ENCODE data around the gene C4orf51.
A peak's percentile ranks its signal among the peaks of the same experiment; 100 is the strongest.

The C4orf51 gene

DNA sequence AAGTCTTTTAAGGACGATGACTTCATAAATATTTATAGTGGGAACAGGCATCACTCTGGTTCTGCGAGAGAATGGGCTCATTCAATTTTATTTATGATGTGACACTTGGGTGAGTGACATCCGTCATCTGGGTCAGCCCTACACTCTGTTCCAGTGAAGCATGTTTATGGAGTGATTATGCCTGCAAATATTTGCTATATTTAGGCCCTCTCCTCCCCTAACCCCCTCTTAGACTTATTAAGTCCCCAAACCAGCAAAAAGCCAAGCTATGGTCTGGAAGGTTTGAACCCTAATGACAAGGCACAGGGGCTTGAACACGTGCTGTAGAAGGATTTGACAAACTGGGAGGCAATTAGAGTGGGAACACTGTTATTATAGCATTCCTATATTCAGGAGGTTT is 55.9 kb downstream of the C4orf51 start:
- H3K9ac ChIP-seq: no peak overlapping the region
- H3K4me1 ChIP-seq: peaks cover 14% of the 10 kb centered on the region
- H3K4me2 ChIP-seq (ENCODE audit: low read length): peak overlapping the region; percentile 33
- peak overlapping the region; percentile 64 for H3K27ac ChIP-seq
- H3K4me3 ChIP-seq (ENCODE audit: low read depth, low read length): no peak overlapping the region
- no peaks in the 10 kb centered on the region for H3K27me3 ChIP-seq (ENCODE audit: control insufficient read depth, insufficient read depth, low read length)
- H3K9me3 ChIP-seq (ENCODE audit: control insufficient read depth, low read length): no peaks in the 10 kb centered on the region
- H2AFZ ChIP-seq: peak overlapping the region; percentile 62
- TF ChIP-seq, protein P1, sequence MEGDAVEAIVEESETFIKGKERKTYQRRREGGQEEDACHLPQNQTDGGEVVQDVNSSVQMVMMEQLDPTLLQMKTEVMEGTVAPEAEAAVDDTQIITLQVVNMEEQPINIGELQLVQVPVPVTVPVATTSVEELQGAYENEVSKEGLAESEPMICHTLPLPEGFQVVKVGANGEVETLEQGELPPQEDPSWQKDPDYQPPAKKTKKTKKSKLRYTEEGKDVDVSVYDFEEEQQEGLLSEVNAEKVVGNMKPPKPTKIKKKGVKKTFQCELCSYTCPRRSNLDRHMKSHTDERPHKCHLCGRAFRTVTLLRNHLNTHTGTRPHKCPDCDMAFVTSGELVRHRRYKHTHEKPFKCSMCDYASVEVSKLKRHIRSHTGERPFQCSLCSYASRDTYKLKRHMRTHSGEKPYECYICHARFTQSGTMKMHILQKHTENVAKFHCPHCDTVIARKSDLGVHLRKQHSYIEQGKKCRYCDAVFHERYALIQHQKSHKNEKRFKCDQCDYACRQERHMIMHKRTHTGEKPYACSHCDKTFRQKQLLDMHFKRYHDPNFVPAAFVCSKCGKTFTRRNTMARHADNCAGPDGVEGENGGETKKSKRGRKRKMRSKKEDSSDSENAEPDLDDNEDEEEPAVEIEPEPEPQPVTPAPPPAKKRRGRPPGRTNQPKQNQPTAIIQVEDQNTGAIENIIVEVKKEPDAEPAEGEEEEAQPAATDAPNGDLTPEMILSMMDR (IDR thresholded peaks at IDR 0.05): no peak
- no peaks in the 10 kb centered on the region for H3K36me3 ChIP-seq (ENCODE audit: control insufficient read depth, insufficient read depth, low read length)
- no peaks in the 10 kb centered on the region for H3K79me2 ChIP-seq

- Histone ChIP-seq H3K79me2 (no peaks in the 10 kb centered on the region), H3K9me3 (ENCODE audit: control insufficient read depth, low read length) (no peaks in the 10 kb centered on the region), H2AFZ (peak overlapping the region; percentile 62), H3K4me2 (ENCODE audit: low read length) (peak overlapping the region; percentile 18), H3K4me1 (peaks cover 14% of the 10 kb centered on the region), H3K27me3 (ENCODE audit: control insufficient read depth, insufficient read depth, low read length) (no peaks in the 10 kb centered on the region), H3K27ac (peak overlapping the region; percentile 64), H3K4me3 (ENCODE audit: low read depth, low read length) (no peak overlapping the region), H3K9ac (no peak overlapping the region), H3K36me3 (ENCODE audit: control insufficient read depth, insufficient read depth, low read length) (no peaks in the 10 kb centered on the region)
- TF ChIP-seq, protein P1 (IDR thresholded peaks at IDR 0.05): no peak
Measured at GRCh38 chr4:145736241-145736831, 56.4 kb downstream of the C4orf51 start.

- no peak overlapping the region for H2AFZ ChIP-seq
- no peak overlapping the region for H3K9ac ChIP-seq
- H3K27ac ChIP-seq: no peak overlapping the region
- TF ChIP-seq, protein P1 (IDR thresholded peaks at IDR 0.05): no peak
- H3K4me1 ChIP-seq: peaks cover 7% of the 10 kb centered on the region
- no peak overlapping the region for H3K4me3 ChIP-seq (ENCODE audit: low read depth, low read length)
- no peaks in the 10 kb centered on the region for H3K27me3 ChIP-seq (ENCODE audit: control insufficient read depth, insufficient read depth, low read length)
- H3K4me2 ChIP-seq (ENCODE audit: low read length): no peak overlapping the region
- H3K36me3 ChIP-seq (ENCODE audit: control insufficient read depth, insufficient read depth, low read length): no peaks in the 10 kb centered on the region
- no peaks in the 10 kb centered on the region for H3K9me3 ChIP-seq (ENCODE audit: control insufficient read depth, low read length)
- no peaks in the 10 kb centered on the region for H3K79me2 ChIP-seq
Measured at GRCh38 chr4:145739845-145740244, 59.9 kb downstream of the C4orf51 start.

DNA sequence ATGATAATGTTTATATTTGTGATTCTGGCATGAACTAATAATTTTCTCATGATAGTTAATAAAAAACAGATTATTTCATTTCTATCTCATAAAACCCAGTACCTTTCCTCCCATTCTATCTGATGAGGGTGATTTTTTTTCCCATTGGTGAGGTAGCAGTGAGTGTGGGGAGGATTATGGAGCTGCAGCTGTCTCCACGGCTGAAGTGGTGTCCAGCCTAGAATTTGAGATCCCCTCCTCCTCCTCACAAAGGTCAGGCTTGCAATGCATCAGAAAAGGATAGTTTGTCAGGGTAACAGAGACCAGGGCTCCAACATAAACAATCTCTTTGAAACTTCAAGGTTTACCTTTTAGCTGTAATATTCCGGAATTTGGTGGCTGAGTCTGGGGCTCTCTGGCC is 60.9 kb downstream of the C4orf51 start:
- H3K4me1 ChIP-seq: peaks cover 7% of the 10 kb centered on the region
- H3K9ac ChIP-seq: no peak overlapping the region
- no peak overlapping the region for H3K4me3 ChIP-seq (ENCODE audit: low read depth, low read length)
- H3K4me2 ChIP-seq (ENCODE audit: low read length): no peak overlapping the region
- no peak overlapping the region for H2AFZ ChIP-seq
- H3K27me3 ChIP-seq (ENCODE audit: control insufficient read depth, insufficient read depth, low read length): no peaks in the 10 kb centered on the region
- no peaks in the 10 kb centered on the region for H3K36me3 ChIP-seq (ENCODE audit: control insufficient read depth, insufficient read depth, low read length)
- TF ChIP-seq, protein P1 (IDR thresholded peaks at IDR 0.05): no peak
- no peaks in the 10 kb centered on the region for H3K79me2 ChIP-seq
- H3K27ac ChIP-seq: no peak overlapping the region
- no peaks in the 10 kb centered on the region for H3K9me3 ChIP-seq (ENCODE audit: control insufficient read depth, low read length)

GRCh38 chr4:145743641-145744040 is 63.7 kb downstream of the C4orf51 start:
- H3K79me2 ChIP-seq: no peaks in the 10 kb centered on the region
- TF ChIP-seq, protein P1 (IDR thresholded peaks at IDR 0.05): no peak
- H3K4me1 ChIP-seq: no peaks in the 10 kb centered on the region
- H3K36me3 ChIP-seq (ENCODE audit: control insufficient read depth, insufficient read depth, low read length): no peaks in the 10 kb centered on the region
- H3K27me3 ChIP-seq (ENCODE audit: control insufficient read depth, insufficient read depth, low read length): no peaks in the 10 kb centered on the region
- no peak overlapping the region for H3K4me3 ChIP-seq (ENCODE audit: low read depth, low read length)
- no peak overlapping the region for H3K27ac ChIP-seq
- H3K4me2 ChIP-seq (ENCODE audit: low read length): no peak overlapping the region
- H2AFZ ChIP-seq: no peak overlapping the region
- H3K9me3 ChIP-seq (ENCODE audit: control insufficient read depth, low read length): no peaks in the 10 kb centered on the region
- H3K9ac ChIP-seq: no peak overlapping the region
